H9 (cell line): ENCODE data around the gene SRRD. TPM values are rescaled to one million over a fixed set of nuclear protein-coding genes. Genes with fewer than 3 reads are reported as not detected.

Source experiments
- DNase-seq: peaks from one replicate; pipeline ENCODE4 v3.0.0-alpha.2; 2017
- H2AFZ ChIP-seq: one replicate; pipeline ENCODE4 v1.6.1; 2013; ENCODE audit warnings: mild to moderate bottlenecking, low read length, control low read depth, moderate library complexity
- H2AK5ac ChIP-seq: 2 replicates; pipeline ENCODE4 v1.6.1; 2013; ENCODE audit warnings: low read length, control low read depth, mixed read lengths; ENCODE audit not compliant: insufficient read length
- H2BK120ac ChIP-seq: one replicate; pipeline ENCODE4 v1.6.1; 2013; ENCODE audit warnings: low read depth, mild to moderate bottlenecking, low read length, control low read depth, inconsistent platforms; ENCODE audit not compliant: poor library complexity, severe bottlenecking
- H2BK12ac ChIP-seq: 2 replicates; pipeline ENCODE4 v1.6.1; 2013; ENCODE audit warnings: low read length, control low read depth, mixed read lengths, low read depth; ENCODE audit not compliant: insufficient read length
- H2BK15ac ChIP-seq: 2 replicates; pipeline ENCODE4 v1.6.1; 2013; ENCODE audit warnings: low read depth, low read length, control low read depth
- H2BK20ac ChIP-seq: one replicate; pipeline ENCODE4 v1.6.1; 2013; ENCODE audit warnings: low read depth, mild to moderate bottlenecking, low read length, control low read depth, inconsistent platforms; ENCODE audit not compliant: poor library complexity, severe bottlenecking
- H2BK5ac ChIP-seq: 2 replicates; pipeline ENCODE4 v1.6.1; 2013; ENCODE audit warnings: low read length, control low read depth, mixed read lengths; ENCODE audit not compliant: insufficient read length
- H3K14ac ChIP-seq: 2 replicates; pipeline ENCODE4 v1.6.1; 2013; ENCODE audit warnings: low read length, control low read depth; ENCODE audit not compliant: insufficient read depth
- H3K18ac ChIP-seq: 2 replicates; pipeline ENCODE4 v1.6.1; 2013; ENCODE audit warnings: low read depth, mild to moderate bottlenecking, mixed read lengths, low read length, control low read depth; ENCODE audit not compliant: insufficient read length
- H3K23ac ChIP-seq: 2 replicates; pipeline ENCODE4 v1.6.1; 2013; ENCODE audit warnings: low read length, control low read depth, mixed read lengths, low read depth; ENCODE audit not compliant: insufficient read length
- H3K23me2 ChIP-seq: 2 replicates; pipeline ENCODE4 v1.6.1; 2013; ENCODE audit warnings: low read depth, mild to moderate bottlenecking, mixed read lengths, low read length, control low read depth; ENCODE audit not compliant: insufficient read length, poor library complexity, severe bottlenecking
- H3K27ac ChIP-seq: 2 replicates; pipeline ENCODE4 v1.5.1; 2013; ENCODE audit warnings: low read length, control low read depth, mixed read lengths, low read depth; ENCODE audit not compliant: insufficient read length
- H3K27me3 ChIP-seq: 2 replicates; pipeline ENCODE4 v1.6.1; 2013; ENCODE audit warnings: low read length, control low read depth, inconsistent platforms; ENCODE audit not compliant: insufficient read depth
- H3K4ac ChIP-seq: 2 replicates; pipeline ENCODE4 v1.6.1; 2013; ENCODE audit warnings: low read depth, mild to moderate bottlenecking, control low read depth, inconsistent platforms, low read length, moderate library complexity
- H3K4me1 ChIP-seq: 2 replicates; pipeline ENCODE4 v1.6.1; 2013; ENCODE audit warnings: low read length, control low read depth, inconsistent platforms; ENCODE audit not compliant: insufficient read depth
- H3K4me2 ChIP-seq: 2 replicates; pipeline ENCODE4 v1.6.1; 2013; ENCODE audit warnings: low read length, control low read depth, mixed read lengths; ENCODE audit not compliant: insufficient read length, insufficient read depth
- H3K56ac ChIP-seq: 2 replicates; pipeline ENCODE4 v1.6.1; 2013; ENCODE audit warnings: low read depth, mild to moderate bottlenecking, mixed read lengths, low read length, control low read depth; ENCODE audit not compliant: insufficient read length
- H3K79me1 ChIP-seq: 2 replicates; pipeline ENCODE4 v1.6.1; 2013; ENCODE audit warnings: low read depth, mild to moderate bottlenecking, moderate library complexity, low read length, control low read depth, inconsistent platforms; ENCODE audit not compliant: insufficient read depth, poor library complexity, severe bottlenecking
- H3K79me2 ChIP-seq: 2 replicates; pipeline ENCODE4 v1.6.1; 2013; ENCODE audit warnings: low read length, control low read depth, inconsistent platforms; ENCODE audit not compliant: insufficient read depth
- H3K9ac ChIP-seq: 2 replicates; pipeline ENCODE4 v1.6.1; 2013; ENCODE audit warnings: low read length, control low read depth, mixed read lengths; ENCODE audit not compliant: insufficient read length; ENCODE audit errors: extremely low read depth
- H3K9me3 ChIP-seq: one replicate; pipeline ENCODE4 v1.6.1; 2013; ENCODE audit warnings: low read depth, low read length, inconsistent platforms; ENCODE audit not compliant: control insufficient read depth
- H3T11ph ChIP-seq: one replicate; pipeline ENCODE4 v1.6.1; 2013; ENCODE audit warnings: mild to moderate bottlenecking, low read length, control low read depth, inconsistent platforms
- H4K20me1 ChIP-seq: one replicate; pipeline ENCODE4 v1.6.1; 2013; ENCODE audit not compliant: control insufficient read depth, insufficient read length, insufficient read depth
- H4K5ac ChIP-seq: 2 replicates; pipeline ENCODE4 v1.6.1; 2013; ENCODE audit warnings: low read depth, mild to moderate bottlenecking, mixed read lengths, low read length, control low read depth; ENCODE audit not compliant: insufficient read length
- H4K8ac ChIP-seq: replicated peaks from 2 replicates; pipeline ENCODE4 v1.6.1; 2013; ENCODE audit warnings: low read length, control low read depth, mixed read lengths, low read depth; ENCODE audit not compliant: insufficient read length
- H4K91ac ChIP-seq: 2 replicates; pipeline ENCODE4 v1.6.1; 2013; ENCODE audit warnings: low read depth, mild to moderate bottlenecking, moderate library complexity, mixed read lengths, low read length, control low read depth; ENCODE audit not compliant: insufficient read length
- H3K27ac Mint-ChIP-seq, 3 experiments: 2 replicates in 2 of 3; 3 replicates in 1 of 3; pipeline ENCODE4 v1.8.0; 2020 to 2021; ENCODE audit warnings: mixed read lengths in 3 of 3, mild to moderate bottlenecking in 1 of 3, moderate library complexity in 1 of 3
- H3K27me3 Mint-ChIP-seq: 2 replicates; pipeline ENCODE4 v1.8.0; 2021; ENCODE audit warnings: low read depth, mild to moderate bottlenecking, moderate library complexity, mixed read lengths
- H3K36me3 Mint-ChIP-seq, 3 experiments: 2 replicates in 2 of 3; 3 replicates in 1 of 3; pipeline ENCODE4 v1.8.0; 2020 to 2021; ENCODE audit warnings: low read depth in 3 of 3, mixed read lengths in 3 of 3; ENCODE audit not compliant: insufficient read depth in 1 of 3
- H3K4me1 Mint-ChIP-seq, 2 experiments: 2 replicates each; pipeline ENCODE4 v1.8.0; 2020; ENCODE audit warnings: mixed read lengths in 2 of 2
- H3K4me3 Mint-ChIP-seq, 2 experiments: 2 replicates in 1 of 2; 3 replicates in 1 of 2; pipeline ENCODE4 v1.8.0; 2020 to 2021; ENCODE audit warnings: mild to moderate bottlenecking in 2 of 2, mixed read lengths in 2 of 2, moderate library complexity in 1 of 2
- H3K9me3 Mint-ChIP-seq, 2 experiments: 2 replicates in 1 of 2; 3 replicates in 1 of 2; pipeline ENCODE4 v1.8.0; 2020; ENCODE audit warnings: mild to moderate bottlenecking in 2 of 2, mixed read lengths in 2 of 2, moderate library complexity in 1 of 2
- WGBS: extraction: QIAGEN DNeasy Blood & Tissue Kit; methylation state at CpG from one replicate; pipeline ENCODE4 v1.1.7; 2013; ENCODE audit warnings: missing lambda C conversion rate, low lambda C conversion rate, mixed read lengths; ENCODE audit not compliant: insufficient read length; ENCODE audit errors: extremely low coverage; 5-methylcytosine and 5-hydroxymethylcytosine counted together
- total RNA-seq: library from RNA; stranded (reverse); gene quantifications from 2 replicates; pipeline ENCODE4 v1.2.1, GENCODE V29; 2021
- TF ChIP-seq, protein P1 (sequence below): fragments of 200-600 bp; sonication (generic); conservative IDR thresholded peaks from 3 replicates; pipeline ENCODE4 v1.8.0; 2021; ENCODE audit warnings: antibody characterized with exemption, mild to moderate bottlenecking

The SRRD gene
- total RNA-seq, 1 experiment from 2014 or later: 36.0 TPM

DNA sequence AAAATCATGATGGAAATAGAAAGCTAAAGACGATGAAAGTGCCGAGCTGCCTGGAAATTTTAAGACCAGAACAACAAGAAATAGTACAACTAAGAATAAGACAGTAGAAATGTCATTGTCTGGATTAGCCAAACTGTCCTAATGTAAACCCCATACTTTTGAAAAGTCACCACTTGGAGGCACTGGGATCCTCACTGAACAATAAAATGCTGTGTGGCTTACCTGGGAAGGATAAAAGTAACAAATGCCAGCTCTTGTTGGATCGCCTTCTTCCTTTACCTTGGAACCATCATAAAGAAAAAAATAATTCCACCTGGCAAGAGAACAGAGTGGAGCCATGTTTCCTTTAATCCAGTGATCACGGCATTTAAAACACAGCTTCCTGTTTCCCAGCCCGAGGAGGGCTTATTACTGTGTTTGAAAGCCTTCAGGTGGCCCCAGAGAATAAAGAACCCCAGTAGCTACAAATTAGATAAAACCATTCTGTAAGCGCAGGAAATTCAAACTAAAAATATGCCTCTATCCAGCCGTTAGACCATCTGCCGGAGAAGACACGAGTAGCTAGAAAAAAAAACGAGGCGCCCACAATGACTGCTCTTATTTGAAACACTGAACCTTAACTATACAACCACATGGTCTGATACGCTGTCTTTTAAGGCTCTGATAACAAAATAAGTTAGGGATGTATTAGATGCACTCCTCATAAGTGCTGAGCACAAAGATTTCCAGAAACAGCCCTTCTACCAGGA lies 4.5 kb upstream of the SRRD start:
- H4K5ac ChIP-seq: no peak overlapping the region
- Mint-ChIP-seq H3K36me3 (peaks cover 10 to 50% (median 38%) of the 10 kb centered on the region in 3 experiments; a peak in 6 of 7 replicates), H3K9me3 (no peaks in the 10 kb centered on the region; a peak in 1 of 5 replicates), H3K27me3 (no peaks in the 10 kb centered on the region), H3K4me3 (peak overlapping the region in 1 of 2 experiments; percentile 54; a peak in 3 of 5 replicates), H3K27ac (peak overlapping the region in 1 of 3 experiments; percentile 20; a peak in 1 of 7 replicates), H3K4me1 (peaks cover 34% of the 10 kb centered on the region in 2 experiments)
- no peak overlapping the region for H3K18ac ChIP-seq
- no peak overlapping the region for H2BK5ac ChIP-seq
- peaks cover 3% of the 10 kb centered on the region; the same call in 1 of the 2 replicates for H3K79me2 ChIP-seq
- no peak overlapping the region for H3K9ac ChIP-seq
- H3K4ac ChIP-seq: no peak overlapping the region
- H3K23ac ChIP-seq: no peak overlapping the region
- H3K14ac ChIP-seq: no peak overlapping the region
- no peak overlapping the region for H2BK12ac ChIP-seq
- H3K4me1 ChIP-seq: no peaks in the 10 kb centered on the region; the same call in 1 of the 2 replicates
- TF ChIP-seq, protein P1, sequence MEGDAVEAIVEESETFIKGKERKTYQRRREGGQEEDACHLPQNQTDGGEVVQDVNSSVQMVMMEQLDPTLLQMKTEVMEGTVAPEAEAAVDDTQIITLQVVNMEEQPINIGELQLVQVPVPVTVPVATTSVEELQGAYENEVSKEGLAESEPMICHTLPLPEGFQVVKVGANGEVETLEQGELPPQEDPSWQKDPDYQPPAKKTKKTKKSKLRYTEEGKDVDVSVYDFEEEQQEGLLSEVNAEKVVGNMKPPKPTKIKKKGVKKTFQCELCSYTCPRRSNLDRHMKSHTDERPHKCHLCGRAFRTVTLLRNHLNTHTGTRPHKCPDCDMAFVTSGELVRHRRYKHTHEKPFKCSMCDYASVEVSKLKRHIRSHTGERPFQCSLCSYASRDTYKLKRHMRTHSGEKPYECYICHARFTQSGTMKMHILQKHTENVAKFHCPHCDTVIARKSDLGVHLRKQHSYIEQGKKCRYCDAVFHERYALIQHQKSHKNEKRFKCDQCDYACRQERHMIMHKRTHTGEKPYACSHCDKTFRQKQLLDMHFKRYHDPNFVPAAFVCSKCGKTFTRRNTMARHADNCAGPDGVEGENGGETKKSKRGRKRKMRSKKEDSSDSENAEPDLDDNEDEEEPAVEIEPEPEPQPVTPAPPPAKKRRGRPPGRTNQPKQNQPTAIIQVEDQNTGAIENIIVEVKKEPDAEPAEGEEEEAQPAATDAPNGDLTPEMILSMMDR: no peak
- H3K23me2 ChIP-seq: no peaks in the 10 kb centered on the region
- no peaks in the 10 kb centered on the region for H3K9me3 ChIP-seq
- H4K8ac ChIP-seq: no peak overlapping the region
- no peak overlapping the region for H2AFZ ChIP-seq
- no peak overlapping the region for H2AK5ac ChIP-seq
- peak overlapping the region; percentile 13 for H3K4me2 ChIP-seq
- H3K79me1 ChIP-seq: peaks cover 6% of the 10 kb centered on the region
- DNase-seq: no peak
- no peak overlapping the region for H2BK20ac ChIP-seq
- no peak overlapping the region for H3K56ac ChIP-seq
- H2BK15ac ChIP-seq: no peak overlapping the region
- no peaks in the 10 kb centered on the region for H4K20me1 ChIP-seq
- H3K27ac ChIP-seq: no peak overlapping the region
- no peak overlapping the region for H3T11ph ChIP-seq
- no peak overlapping the region for H4K91ac ChIP-seq
- WGBS: no CpG with 5 or more reads among the region's 12 CpGs
- H3K27me3 ChIP-seq: no peaks in the 10 kb centered on the region
- H2BK120ac ChIP-seq: no peak overlapping the region
